Islet precursor cell (in vitro differentiated cells): Measurements from ENCODE around the gene ATG7.

Source experiments
- DNase-seq: peaks from one replicate; pipeline ENCODE4 v3.0.0-alpha.2; 2018

Gene ATG7

GRCh38 chr3:11271986-11272904 lies at the start of gene ATG7:
Gene ATG7, plus strand, starts transcription at chr3:11272397. Its CDS starts 26,299 bp downstream, at chr3:11298696.
- DNase-seq, result peak; percentile 99

- DNase-seq, result no peak
These were observed 48.2 kb upstream of the ATG7 start for GRCh38 chr3:11224010-11224409.

GRCh38 chr3:11224870-11225229 lies 47.3 kb upstream of the ATG7 start:
- DNase-seq, result no peak

GRCh38 chr3:11226042-11226370 lies 46.2 kb upstream of the ATG7 start:
- no peak for DNase-seq

- no peak for DNase-seq
These were observed 44.2 kb upstream of the ATG7 start for GRCh38 chr3:11228041-11228440.

- no peak for DNase-seq
These were observed 42.1 kb upstream of the ATG7 start for GRCh38 chr3:11230125-11230524.

- no peak for DNase-seq
These were observed 41.4 kb upstream of the ATG7 start for GRCh38 chr3:11230832-11231231.

- no peak for DNase-seq
These were observed 36.8 kb upstream of the ATG7 start for GRCh38 chr3:11235385-11235784.

- DNase-seq, result peak; percentile 86
These were observed 35.4 kb upstream of the ATG7 start for GRCh38 chr3:11236588-11237461.

GRCh38 chr3:11238060-11238459 lies 34.1 kb upstream of the ATG7 start:
- DNase-seq, result no peak

- no peak for DNase-seq
These were observed 33.3 kb upstream of the ATG7 start for GRCh38 chr3:11238880-11239279.

- DNase-seq, result no peak
These were observed 32.4 kb upstream of the ATG7 start for GRCh38 chr3:11239796-11240195.

GRCh38 chr3:11240496-11240895 lies 31.7 kb upstream of the ATG7 start:
- no peak for DNase-seq

- no peak for DNase-seq
These were observed 28.0 kb upstream of the ATG7 start for GRCh38 chr3:11244121-11244677.

- no peak for DNase-seq
These were observed 26.9 kb upstream of the ATG7 start for GRCh38 chr3:11245276-11245675.

GRCh38 chr3:11245827-11246662 lies 26.2 kb upstream of the ATG7 start:
- no peak for DNase-seq

GRCh38 chr3:11246663-11246970 lies 25.6 kb upstream of the ATG7 start:
- no peak for DNase-seq

- no peak for DNase-seq
These were observed 24.8 kb upstream of the ATG7 start for GRCh38 chr3:11247362-11247761.

- DNase-seq, result peak; percentile 85
These were observed 23.6 kb upstream of the ATG7 start for GRCh38 chr3:11248596-11248995.

- DNase-seq, result no peak
These were observed 21.0 kb upstream of the ATG7 start for GRCh38 chr3:11250902-11251806.

- DNase-seq, result no peak
These were observed 20.4 kb upstream of the ATG7 start for GRCh38 chr3:11251807-11252176.

- DNase-seq, result no peak
These were observed 17.3 kb upstream of the ATG7 start for GRCh38 chr3:11254876-11255275.
